GM18502 (cell line): ENCODE data around the gene CYREN.
A peak's percentile ranks its signal among the peaks of the same experiment; 100 is the strongest.
"Not testable (repeated sequence)": the region's sequence is repeated elsewhere in the genome, so short reads cannot be mapped to it uniquely, and the experiment has no call there.

Experiments used
- ATAC-seq: cut with Tn5 transposase; IDR thresholded peaks from one replicate; pipeline ENCODE4 v1.9.1; 2021; ENCODE audit warnings: mild to moderate bottlenecking; ENCODE audit not compliant: unreplicated experiment, poor library complexity

The CYREN gene

DNA sequence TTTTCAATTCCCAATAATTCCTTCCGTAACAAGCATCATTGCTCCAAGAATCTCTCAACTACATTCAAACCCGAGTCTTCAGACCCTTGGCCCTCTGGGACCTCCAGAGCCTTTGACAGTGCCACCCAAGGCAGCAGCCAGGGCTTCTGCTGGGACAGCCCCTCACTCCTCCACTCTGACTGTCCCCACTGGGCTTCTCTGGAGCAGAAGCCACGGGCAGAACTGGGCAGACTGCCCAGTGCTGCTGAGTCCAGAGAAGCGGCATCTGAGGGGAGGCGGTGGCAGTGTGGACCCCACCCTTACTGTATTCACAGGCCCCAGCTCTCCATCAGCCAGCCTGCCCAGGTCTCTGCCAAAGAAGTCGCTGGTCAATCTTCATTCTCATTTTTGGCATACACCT lies 8.8 kb downstream of the CYREN start:
- ATAC-seq = no peak

- ATAC-seq = no peak
These were observed 9.5 kb downstream of the CYREN start for GRCh38 chr7:135160858-135161653.

- ATAC-seq = peak; percentile 50
These were observed 10.2 kb downstream of the CYREN start for GRCh38 chr7:135160098-135160857.

GRCh38 chr7:135159359-135160085 lies 11.0 kb downstream of the CYREN start:
- peak; percentile 12 for ATAC-seq

- ATAC-seq = no peak
These were observed 11.6 kb downstream of the CYREN start for GRCh38 chr7:135158874-135159273.

GRCh38 chr7:135158141-135158655 lies 12.3 kb downstream of the CYREN start:
- no peak for ATAC-seq

- ATAC-seq = no peak
These were observed 14.2 kb downstream of the CYREN start for GRCh38 chr7:135156290-135156689.

GRCh38 chr7:135154734-135155133 lies 15.8 kb downstream of the CYREN start:
- no peak for ATAC-seq

DNA sequence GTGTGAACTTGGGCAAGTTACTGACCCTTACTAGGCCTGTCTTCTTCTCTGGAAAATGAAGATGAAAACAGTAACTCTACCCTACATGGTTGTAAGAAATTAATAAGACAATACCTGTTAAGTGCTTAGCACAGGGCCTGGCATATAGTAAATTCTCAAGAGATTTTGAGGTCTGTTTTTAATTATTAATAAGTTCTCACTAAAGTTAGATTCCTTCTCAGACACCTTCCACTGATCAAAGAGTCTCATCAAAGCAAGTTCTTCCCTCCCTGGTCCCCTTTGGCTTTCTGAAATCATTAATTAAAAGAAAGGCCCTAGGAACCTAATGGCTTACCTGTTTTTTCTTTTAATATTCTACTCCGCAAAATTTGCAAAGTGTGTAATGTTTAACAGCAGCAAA lies 18.1 kb downstream of the CYREN start:
- ATAC-seq = no peak

DNA sequence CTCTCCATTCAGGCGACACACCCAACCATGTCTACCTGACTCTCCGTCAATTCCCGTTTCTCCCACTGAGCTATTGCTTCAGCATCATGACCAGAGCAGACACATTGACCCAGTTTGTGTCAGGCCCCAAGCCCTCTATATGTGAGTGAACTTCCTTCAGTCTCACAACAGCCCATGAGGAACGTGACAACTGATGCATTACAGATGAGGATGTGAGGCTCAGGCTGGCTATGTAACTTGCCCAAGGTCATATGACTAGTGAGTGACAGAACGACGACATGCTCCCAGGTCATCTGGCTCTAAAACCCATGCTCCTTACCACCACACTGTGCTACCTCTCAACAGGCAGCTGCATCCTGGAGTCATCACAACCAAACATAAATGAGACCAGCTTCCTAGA lies 19.0 kb downstream of the CYREN start:
- peak; percentile 31 for ATAC-seq

- ATAC-seq = no peak
These were observed 19.4 kb downstream of the CYREN start for GRCh38 chr7:135151132-135151531.

- ATAC-seq = no peak
These were observed 20.3 kb downstream of the CYREN start for GRCh38 chr7:135150072-135150782.

GRCh38 chr7:135147899-135148721 lies 22.4 kb downstream of the CYREN start, which contains the start of gene TMEM140:
Gene TMEM140, plus strand, starts transcription at chr7:135148072. Its CDS starts 16,370 bp downstream, at chr7:135164442.
- peak; percentile 78 for ATAC-seq

DNA sequence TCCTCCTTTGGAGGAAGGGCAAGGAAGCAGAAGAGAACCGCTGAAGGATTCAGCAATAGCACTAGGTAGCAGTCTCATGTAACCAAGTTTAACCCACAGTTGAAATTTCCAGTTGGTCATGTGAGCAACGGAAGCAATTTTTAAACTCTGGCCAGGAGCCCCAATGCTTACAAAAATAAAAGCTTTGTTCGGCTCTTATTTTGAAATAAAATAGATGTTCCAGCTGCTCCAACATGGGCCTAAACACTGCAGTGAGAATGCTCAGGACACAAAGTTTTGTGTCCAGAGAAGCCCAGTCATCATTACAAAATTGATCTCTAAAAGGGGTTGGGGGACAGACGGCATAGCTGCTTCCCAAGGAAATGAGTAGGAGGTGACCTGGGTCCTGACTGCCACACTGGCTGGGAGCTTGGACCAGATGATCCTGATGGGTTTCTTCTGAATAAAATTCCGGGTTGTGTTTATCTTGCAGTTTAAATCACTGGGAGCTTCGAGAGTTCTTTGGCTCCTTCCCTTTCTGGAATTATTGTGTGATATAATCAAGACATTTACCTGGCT lies 23.1 kb downstream of the CYREN start:
- peak; percentile 11 for ATAC-seq

- no peak for ATAC-seq
These were observed 26.4 kb downstream of the CYREN start for GRCh38 chr7:135143885-135144668.

- no peak for ATAC-seq
These were observed 40.9 kb downstream of the CYREN start for GRCh38 chr7:135129579-135129978.

DNA sequence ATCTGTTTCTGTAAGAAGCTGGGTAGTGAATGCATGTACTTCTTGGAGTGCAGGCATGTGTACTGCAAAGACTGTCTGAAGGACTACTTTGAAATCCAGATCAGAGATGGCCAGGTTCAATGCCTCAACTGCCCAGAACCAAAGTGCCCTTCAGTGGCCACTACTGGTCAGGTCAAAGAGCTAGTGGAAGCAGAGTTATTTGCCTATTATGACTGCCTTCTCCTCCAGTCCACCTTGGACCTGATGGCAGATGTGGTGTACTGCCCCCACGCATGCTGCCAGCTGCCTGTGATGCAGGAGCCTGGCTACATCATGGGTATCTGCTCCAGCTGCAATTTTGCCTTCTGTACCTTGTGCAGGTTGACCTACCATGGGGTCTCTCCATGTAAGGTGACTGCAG lies 41.6 kb downstream of the CYREN start:
- no peak for ATAC-seq

DNA sequence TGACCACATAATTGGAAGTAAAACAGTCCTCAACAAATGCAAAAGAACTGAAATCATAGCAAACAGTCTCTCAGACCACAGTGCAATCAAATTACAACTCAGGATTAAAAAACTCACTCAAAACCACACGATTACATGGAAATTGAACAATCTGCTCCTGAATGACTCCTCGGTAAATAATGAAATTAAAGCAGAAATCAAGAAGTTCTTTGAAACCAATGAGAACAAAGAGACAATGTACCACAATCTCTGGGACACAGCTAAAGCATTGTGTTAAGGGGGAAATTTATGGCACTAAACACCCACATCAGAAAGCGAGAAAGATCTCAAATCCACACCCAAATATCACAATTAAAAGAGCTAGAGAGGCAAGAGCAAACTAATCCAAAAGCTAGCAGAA lies 45.9 kb downstream of the CYREN start:
- not testable (repeated sequence) for ATAC-seq
